HG03280 (cell line): ENCODE results near the gene MYOZ2.

ENCODE experiments used
- ATAC-seq: cut with Tn5 transposase; IDR thresholded peaks from one replicate; pipeline ENCODE4 v1.9.1; 2021; ENCODE audit warnings: mild to moderate bottlenecking, moderate library complexity; ENCODE audit not compliant: unreplicated experiment

Gene MYOZ2

GRCh38 chr4:119135721-119136121 is at the start of gene MYOZ2:
TSS of gene MYOZ2 (plus strand) at chr4:119135832. CDS start at chr4:119136526, 694 bp downstream.
- no peak for ATAC-seq

GRCh38 chr4:119087121-119087520 is 48.5 kb upstream of the MYOZ2 start:
- ATAC-seq: no peak

DNA sequence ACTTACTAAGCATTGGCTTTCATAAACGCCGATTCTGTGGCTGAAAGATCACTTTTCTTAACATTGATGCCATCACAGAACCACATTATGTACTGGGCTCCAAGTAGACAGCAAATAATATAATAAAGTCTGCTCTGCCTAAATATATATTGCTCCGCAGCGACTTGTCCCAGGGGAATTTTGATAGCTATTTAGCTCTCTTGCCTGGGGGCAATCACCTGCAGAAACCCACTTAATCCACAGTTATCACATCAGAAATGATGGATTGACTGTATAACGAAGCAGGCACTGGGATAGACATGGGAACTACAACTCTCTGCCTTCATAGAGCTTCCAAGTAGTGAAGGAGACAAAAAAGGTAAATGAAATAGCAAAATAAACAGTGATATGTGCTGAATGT is 48.0 kb upstream of the MYOZ2 start:
- ATAC-seq: no peak

DNA sequence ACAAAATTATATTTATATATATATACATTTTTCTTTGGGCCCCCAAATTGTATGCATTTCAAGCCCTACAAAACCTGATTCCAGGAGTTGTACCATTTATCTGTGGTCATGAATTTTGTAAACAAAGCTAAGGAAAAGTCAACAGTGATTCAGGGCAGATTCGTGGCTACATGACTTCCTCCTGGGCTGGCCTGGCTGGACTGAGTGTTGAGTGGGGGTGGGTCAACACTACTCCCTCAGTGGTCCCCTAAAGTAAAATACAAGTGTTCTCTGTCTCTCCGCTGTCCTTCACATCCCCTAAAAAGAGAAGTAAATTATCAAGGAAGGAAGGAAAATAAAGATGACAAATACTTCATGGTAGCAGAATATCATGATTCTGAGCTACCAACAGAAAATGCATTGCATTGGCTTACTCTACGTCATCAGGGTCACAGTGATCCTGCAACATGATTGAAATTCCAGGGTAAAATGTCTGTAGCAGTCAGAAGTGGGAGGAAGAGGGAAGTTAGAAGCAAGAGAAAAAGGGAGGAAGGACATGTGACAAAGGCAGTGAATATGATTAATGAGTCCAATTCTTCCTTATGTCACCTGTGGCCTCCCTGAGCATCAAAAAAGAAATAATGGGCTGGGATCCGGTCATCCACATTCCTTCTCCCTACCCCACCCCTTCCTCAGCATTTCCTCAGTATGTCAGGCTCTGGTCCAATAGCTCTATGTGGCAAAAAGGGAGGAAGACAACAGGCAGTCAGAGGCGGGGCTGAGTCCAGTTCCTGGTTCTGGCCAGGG is 42.4 kb upstream of the MYOZ2 start:
- no peak for ATAC-seq

DNA sequence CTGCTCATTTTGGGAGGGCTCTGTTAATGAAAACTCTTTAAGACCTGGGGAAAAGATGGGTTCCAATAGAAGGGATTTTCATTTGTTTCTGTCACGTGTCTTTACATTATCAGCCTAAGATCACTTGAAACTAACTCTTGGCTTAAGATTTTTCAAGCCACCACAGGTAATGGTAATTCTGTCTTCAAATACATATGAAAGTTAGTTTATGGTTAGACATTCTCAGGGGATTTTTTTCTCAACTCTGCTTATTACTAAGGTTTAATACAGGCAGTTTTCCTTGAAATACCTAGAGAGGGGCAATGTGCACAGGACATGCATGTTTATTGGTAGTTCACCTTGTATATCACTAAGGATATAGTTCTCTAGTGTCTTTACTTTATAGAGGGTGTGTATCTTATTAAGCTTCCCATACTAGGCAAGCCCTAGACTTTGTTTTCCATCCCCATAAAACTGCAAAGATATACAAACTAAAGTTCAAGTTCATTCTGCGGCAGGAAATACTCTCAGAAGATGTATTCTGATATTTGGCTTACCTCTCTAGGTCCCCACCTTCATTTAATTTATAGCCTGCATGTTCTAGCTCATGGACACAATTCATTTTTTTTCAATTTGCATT is 38.2 kb upstream of the MYOZ2 start:
- no peak for ATAC-seq

DNA sequence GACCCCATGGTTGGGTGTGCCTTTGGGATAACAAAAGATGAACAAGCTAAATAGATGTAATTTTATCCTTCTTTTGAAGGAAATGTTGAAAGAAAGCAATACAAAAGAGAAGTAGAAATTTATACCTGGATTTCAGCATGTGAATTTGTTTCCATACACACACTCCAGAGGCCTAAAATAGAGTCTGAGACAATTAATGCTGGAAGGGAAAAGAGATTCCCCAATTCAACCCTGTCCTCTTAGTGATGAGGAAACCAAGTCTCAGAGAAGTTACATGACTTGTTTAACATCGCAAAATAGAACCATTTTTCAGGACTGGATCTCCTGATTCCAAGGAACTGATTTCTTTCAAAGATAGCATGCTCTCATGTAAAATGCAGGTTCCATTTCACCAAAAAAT is 37.3 kb upstream of the MYOZ2 start:
- ATAC-seq: no peak

DNA sequence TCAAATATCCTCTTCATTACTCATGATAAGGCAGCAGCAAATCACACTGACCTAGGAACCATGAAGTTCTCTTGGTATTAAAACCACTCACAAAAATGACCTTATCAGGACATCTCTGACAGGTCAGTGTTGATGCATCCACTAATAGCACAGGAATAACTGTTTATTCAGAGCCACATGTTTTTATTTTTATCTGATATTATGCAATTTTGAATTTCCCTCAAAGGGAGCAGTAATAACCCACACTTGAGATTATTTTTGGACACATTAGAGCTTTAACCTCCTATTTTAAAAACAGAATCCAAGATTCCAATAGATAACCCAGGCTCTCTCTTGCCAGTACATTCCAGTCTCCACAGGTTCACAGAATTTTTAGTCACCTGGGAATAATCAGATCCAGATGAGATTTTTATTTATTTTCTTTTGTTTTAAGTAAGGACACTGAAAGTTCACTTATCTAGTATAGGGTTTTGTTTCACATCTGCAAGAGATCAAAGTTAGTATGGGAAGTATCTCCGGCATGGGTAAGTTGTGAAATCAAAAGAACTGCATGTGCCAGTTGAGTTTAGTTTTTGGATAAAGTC is 36.3 kb upstream of the MYOZ2 start:
- no peak for ATAC-seq

GRCh38 chr4:119100655-119101054 is 35.0 kb upstream of the MYOZ2 start:
- no peak for ATAC-seq

DNA sequence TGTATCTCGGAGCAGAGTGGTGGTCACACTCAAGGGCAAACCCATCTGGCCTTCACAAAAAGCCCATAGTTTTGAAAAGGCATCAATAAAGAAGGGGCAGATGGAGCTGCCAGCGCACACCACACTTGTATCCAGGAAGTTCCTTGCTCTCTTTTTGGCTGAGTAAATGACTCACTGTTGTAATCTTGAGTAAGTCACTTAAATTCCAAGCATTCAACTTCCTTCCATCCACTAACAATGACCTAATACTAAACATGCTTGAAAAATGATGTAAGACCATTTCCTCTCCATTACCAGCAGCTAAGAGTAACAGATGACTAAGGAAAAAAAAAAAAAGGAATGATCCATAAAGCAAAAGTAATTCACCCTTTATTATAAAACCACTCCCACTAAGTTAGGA is 32.4 kb upstream of the MYOZ2 start:
- ATAC-seq: no peak

GRCh38 chr4:119104644-119105273 is 30.9 kb upstream of the MYOZ2 start:
- ATAC-seq: no peak

- no peak for ATAC-seq
These were observed 30.0 kb upstream of the MYOZ2 start for GRCh38 chr4:119105605-119106004.

DNA sequence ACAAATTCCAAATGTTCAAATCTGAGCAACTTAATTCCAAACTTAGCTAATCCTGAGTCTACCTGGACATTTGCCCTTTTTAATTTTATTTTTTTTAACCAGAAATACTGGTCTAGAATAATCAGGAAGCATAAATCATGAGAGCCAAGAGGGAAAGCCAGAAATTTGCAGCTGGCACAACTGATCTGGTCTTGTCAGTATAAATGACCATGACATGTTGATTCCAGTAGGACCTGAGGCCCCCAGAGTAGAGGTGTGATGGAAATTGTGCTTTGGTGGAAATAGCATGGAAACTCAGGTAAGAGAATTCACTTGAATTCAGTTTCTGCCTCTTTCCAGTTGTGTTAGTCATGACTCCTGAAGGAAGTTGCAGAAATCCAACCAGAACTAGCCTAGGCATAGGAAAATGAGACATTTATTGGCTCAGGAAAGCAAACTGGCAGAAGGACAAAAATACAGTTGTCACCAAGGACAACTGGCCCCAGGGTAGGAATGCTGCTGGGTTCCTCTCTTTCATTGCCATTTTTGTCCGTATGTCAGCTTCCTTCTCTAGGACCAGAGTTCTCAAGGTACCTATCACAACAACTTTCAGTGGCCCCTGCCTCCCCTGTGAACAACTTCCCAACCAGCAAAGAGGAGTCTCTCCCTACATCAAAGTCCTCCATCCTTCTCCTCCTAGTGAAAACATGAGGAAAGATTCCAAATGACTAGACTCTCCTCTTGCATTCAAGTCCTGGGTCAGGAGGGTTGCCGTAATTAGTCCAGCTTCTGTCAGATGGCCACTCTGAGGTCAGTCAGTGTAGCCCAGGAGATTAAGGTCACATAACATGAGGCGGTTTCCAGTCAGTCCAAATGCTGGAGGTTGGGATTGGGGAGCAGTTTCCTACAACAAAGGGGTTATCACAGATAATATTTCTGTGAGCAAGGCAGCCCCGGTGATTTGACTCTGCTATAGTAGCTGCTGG is 29.3 kb upstream of the MYOZ2 start:
- no peak for ATAC-seq

GRCh38 chr4:119110121-119110520 is 25.5 kb upstream of the MYOZ2 start:
- ATAC-seq: no peak

DNA sequence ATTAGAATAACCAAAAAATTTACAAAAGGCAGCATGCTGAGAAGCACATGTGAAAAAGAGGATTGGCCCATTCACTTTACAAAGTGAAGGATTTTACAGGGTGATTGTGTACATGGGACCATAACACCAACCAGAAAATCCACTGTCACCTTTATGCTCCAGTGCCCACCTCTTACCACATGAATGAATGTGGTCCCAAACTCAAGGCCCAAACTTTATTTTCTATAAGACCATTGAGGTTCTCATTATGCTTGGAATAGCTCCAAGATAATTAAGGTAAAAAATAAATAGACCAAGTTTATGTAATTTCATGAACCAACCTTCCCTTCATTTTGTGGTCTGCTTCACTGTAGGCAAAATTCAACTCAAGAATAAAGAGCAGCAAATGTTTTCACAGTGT is 24.3 kb upstream of the MYOZ2 start:
- ATAC-seq: no peak

DNA sequence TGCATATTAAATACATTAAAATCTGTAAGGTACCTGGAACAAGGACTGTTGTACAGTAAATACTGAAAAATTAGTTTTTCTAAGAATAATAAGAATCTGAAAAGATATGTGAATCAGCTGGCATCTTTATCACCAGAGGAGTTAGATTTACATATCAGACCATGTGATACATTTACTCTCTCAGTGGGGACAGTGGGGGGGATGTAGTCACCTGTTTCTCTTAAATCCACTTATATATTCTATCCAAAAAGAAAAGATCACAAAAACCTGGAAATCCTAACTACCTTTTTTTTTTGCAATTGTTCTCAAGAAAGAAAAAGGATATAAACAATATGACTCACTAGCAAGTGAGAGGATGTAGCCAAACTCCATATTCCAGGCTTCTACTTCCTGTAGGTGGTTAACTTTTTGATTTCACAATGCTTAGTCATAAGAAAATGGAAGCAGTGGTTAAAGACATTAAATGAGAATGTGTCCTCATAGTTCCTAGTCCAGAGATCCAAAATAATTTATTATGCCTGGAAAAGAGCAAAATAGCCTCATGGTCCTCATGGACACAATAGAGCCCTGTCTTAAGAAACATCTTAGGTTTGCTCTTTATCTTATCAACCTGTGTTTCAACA is 22.5 kb upstream of the MYOZ2 start:
- ATAC-seq: no peak

DNA sequence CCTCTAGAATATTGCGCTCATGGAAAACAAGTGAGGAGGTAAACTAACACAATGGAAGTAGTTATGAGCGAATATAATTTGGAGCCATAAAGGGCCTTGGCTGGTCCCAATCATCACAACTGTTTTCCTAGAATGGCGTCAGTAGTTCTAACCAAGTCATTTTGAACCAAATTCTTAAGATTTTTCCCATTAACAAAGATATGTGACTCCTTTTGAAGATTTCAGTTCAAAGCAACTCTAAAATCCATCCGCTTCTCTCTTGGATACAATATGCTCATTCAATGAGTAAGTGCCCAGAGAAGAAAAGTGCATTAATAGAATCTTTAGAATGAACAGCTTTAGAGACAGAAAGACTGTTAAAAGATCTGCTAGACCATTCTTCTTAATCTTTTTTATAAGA is 19.6 kb upstream of the MYOZ2 start:
- ATAC-seq: no peak

DNA sequence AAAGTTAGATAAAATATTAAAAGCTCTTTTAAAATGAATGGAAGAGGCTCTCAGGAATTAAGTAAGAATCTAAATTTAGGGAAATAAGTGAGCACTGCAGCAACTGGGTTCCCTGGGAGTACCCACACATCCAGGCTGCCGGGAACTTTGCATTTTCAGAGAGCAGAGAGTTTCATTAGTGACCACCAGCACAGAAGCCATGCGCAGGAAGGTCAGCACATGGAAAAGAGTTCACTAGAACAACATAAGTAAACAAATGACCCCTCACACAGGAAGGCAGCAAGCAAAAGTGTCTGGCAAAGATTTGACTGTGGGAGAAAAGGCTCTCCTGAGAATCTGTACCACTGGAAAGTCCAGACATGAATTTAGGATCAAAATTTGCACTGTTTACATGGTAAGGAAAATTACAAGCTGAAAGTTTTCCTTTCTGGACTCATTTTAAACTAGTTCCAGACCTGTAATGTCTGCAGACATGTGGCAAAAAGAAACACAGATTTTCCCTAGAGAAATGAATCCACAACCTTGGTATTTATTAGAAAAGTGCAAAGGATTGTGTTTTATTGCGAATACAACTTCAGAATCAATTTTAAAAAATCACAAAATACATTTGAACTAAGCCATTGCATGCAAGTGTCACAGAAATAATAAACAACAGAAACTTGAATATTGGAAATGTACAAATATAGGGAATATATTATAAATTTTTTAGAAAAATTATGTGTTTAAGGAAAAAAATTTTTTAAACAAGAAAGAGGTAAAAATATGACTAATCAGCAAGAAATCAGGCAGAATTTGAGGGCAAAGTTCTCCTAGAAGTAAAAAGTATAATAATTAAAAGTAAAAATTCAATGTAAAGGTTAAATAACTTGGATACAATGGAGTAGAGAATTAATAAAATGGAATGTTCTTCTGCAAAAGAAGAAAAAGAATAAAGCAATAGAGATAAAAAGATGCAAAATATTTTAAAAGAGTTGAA is 18.4 kb upstream of the MYOZ2 start:
- ATAC-seq: no peak

- no peak for ATAC-seq
These were observed 17.2 kb upstream of the MYOZ2 start for GRCh38 chr4:119118397-119118796.

GRCh38 chr4:119124352-119124751 is 11.3 kb upstream of the MYOZ2 start:
- ATAC-seq: no peak
